GM12874 (cell line): ENCODE results near the gene CAV1.

Experiments used
- TF ChIP-seq, protein P1 (sequence below): IDR thresholded peaks from 2 replicates; pipeline ENCODE4 v1.5.1; 2011; ENCODE audit warnings: low read depth, mild to moderate bottlenecking, control low read depth, low read length, moderate library complexity; ENCODE audit not compliant: insufficient read depth

CAV1 gene

DNA sequence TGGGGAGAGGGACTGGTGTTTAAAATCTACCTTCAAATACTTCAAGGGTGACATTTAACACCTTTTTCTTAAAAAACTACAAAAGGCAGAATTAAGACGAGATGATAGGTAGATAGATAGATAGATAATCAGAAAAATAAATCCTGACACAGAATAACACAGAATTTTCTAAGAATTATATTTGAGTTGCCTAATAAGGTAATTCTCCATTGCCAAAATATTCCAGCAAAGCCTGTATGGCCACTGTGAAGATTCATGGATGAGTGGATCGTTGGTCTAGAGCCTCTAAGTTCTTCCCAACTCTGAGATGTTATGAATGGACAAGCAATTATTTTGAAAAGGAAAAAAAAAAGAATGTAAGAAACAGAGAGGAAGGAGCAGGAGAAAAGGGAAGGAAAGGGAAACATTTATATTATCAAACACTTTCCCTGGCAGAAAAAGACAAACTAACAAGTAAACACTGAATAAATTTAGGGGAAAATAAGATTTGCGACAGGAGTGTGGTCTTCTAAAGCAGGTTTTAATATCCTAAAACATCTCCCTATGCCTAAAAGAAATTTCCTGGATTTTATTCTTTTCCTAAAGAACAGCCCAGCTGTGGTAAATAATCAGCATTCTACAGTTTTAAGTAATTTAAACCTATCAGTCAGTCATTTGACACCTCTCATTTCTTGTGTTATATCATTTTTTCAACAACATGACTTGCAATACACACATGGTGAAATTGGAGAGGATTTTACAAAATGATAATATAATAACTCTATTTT lies 32.8 kb upstream of the CAV1 start:
- TF ChIP-seq, protein P1, sequence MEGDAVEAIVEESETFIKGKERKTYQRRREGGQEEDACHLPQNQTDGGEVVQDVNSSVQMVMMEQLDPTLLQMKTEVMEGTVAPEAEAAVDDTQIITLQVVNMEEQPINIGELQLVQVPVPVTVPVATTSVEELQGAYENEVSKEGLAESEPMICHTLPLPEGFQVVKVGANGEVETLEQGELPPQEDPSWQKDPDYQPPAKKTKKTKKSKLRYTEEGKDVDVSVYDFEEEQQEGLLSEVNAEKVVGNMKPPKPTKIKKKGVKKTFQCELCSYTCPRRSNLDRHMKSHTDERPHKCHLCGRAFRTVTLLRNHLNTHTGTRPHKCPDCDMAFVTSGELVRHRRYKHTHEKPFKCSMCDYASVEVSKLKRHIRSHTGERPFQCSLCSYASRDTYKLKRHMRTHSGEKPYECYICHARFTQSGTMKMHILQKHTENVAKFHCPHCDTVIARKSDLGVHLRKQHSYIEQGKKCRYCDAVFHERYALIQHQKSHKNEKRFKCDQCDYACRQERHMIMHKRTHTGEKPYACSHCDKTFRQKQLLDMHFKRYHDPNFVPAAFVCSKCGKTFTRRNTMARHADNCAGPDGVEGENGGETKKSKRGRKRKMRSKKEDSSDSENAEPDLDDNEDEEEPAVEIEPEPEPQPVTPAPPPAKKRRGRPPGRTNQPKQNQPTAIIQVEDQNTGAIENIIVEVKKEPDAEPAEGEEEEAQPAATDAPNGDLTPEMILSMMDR: no peak

DNA sequence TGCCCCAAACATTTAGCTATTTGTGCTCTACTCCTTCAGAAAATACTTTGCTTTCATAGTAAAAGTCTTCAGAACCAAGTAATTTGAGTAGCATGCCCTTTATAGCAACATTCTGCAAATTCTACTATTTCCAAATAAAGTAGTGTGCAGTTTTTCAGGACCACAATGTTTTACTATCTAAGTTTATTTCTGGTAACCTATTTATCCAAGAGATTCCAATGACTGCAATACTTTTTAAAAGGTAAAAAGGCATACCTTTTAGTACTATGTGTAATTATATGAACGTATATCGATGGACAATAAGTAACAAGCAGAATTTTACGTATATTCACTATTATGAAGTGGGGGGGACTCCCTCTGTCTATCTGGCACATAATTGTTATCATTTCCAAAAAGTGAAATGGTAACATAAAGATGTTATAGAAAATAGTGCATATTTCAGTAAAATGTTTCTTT lies 32.2 kb upstream of the CAV1 start:
- TF ChIP-seq, protein P1: no peak

DNA sequence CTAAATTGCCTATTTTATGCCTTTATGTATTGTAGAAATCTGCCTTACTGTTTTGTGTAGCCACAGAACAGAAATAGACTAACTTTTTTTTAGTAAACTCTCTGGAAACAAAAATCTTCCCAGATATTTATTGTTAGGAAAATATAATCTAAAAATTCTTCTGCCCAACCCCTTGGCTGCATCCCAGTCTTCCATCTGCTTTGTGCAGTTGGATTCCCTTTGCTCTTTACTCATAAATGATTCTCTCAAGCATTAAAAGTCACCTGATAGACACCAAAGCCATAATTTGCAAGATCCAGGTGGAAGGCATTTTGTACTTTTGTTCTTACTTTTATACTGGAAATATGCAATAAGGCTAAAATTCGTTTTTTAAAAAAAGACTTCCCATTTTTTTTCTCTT lies 31.4 kb upstream of the CAV1 start:
- TF ChIP-seq, protein P1: no peak

DNA sequence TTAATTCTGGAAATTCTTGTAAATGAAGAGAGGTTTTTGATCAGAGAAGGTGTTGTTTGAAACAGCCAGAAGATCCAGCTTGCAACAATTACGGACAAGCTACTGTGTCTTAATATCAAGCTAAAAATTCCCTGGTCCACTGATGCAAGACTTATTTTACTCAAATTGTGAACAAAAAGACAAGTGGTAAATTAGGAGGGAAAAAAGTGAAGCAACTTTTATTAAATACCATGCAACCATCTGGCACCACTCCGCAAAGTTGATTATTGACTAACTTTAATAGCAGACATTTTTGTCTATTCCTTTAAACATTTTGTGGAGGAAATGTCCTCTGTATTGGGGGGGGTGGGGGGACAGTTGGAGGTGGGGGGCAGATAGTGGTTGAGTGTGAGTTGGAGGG lies 30.4 kb upstream of the CAV1 start:
- TF ChIP-seq, protein P1: no peak

DNA sequence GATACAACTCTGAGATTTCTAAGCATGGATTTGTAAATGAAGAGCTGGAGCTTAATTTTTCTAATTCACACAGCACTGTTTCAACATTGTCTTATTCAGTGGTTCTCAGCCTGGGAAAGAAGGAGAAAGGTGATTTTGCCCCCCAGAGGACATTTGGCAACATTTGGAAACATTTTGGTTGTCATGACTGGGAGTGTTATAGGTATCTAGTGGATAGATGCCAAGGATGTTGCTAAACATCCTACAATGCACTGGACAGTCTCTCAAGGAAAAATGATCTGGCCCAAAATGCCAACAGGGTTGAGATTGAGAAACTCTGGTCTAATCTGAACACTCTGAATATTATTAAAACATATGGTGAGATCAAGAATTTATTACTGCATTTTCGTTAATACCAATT lies 29.1 kb upstream of the CAV1 start:
- TF ChIP-seq, protein P1: no peak

DNA sequence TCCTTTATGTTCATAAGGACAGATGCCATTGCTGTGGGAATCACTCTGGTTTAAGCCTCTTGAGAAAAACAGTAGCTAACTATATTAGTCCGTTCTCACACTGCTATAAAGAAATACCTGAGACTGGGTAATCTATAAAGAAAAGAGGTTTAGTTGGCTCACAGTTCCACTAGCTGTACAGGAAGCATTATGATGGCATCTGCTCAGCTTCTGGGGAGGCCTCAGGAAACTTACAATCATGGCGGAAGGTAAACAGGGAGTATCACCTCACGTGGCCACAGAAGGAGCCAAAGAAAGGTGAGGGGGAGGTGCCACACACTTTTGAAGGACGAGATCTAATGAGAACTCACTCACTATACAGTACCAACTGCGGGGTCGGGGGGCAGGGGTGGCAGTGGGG lies 28.2 kb upstream of the CAV1 start:
- TF ChIP-seq, protein P1: no peak

DNA sequence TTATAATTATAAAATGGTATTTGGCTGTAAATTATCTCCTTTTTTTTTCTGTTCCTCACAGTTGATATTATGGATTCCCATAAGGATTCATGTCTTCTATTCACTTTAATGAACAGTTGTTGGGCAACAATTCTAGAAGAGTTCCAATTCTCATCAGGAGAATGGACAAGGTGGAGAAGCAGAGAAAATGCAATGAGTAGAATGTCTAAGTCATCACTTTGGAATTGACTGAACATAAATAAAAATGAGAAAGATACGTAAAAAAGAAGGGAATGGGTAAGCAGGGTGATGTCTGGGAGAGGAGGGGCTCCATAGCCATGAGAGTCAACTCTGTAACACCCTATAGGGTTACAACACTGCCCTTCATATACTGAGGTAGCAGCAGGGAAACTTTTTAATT lies 27.1 kb upstream of the CAV1 start:
- TF ChIP-seq, protein P1: no peak
